GM21717 (cell line): Measurements from ENCODE around the gene ARNT2.

Experiments used
- ATAC-seq: cut with Tn5 transposase; IDR thresholded peaks from one replicate; pipeline ENCODE4 v1.9.1; 2021; ENCODE audit warnings: mild to moderate bottlenecking, moderate library complexity; ENCODE audit not compliant: unreplicated experiment

Gene ARNT2

DNA sequence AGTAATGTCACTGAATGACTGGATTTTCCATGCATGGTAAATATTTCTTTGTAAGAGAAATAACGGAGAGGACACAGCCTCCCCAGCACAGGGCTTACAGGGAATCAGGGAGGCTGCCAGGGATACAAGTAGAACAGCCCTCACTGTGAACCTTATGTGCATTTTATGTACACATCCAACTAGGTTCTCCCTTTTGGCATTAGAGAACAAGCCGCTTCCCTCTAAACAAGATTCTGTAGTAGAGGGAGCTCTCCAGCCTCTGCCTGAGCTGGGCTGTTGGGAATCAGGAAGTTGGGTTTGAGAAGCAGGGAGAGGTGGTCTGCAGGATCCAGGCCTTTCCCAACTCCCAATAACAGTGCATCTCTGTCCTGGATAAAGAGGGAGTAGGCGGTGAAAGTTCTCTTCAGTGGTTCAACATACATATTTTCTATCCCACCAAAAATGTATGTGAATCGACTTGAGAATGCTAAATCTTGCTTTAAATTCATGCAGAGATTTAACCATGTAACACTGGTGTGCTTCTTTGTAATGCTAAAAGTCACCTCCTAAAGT lies 83.7 kb downstream of the ARNT2 start:
- no peak for ATAC-seq

DNA sequence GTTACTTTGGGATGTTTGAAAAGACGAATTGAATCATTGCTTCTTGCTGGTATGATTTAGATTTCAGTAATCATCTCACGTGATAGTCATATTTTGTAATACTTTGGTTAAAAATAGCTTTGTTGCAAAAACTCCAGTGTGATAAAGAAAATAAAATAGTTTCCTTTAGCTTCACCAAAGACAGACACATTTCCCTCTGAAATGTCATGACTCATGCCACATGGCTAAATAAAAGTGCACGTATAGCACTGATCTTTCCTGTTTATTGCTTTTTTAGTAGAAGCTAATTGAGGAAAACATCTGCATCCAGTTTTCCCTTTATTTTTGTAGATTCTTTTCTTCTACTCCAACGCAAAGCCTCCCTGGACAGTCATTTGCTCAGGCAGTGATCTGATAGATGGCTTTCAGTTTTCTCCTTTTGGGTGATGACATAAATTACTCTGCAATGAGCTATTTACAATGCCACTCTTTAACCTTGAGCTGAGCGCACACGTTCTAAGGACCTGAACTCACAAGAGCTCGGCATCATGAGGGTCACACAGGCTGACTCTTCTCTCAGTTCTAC lies 84.9 kb downstream of the ARNT2 start:
- ATAC-seq = no peak

DNA sequence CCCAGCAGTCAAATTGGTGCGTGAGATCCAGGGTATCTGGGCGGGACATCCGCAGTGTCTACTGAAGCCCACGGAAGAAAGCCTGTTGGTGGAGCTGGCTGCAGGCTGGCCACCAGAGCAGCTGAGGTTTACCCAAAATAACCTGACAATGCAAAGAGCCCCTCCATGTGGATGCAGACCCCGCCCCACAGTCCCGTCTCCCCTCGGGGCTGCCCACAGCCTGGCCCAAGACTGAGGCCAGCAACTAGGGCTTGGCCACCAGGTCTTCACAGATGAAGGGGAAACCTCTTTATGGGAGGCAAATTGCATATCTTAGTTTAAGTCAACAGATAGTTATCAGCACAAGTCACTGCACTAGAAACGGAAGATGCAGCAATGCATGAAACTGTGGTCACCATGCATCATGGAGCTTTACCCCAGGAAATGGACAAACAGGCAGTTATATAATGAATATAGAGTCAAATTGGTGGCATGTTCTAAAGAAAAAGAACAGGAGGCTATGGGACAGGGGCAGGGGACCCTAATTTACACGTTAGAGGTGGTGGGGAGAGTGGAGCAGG lies 86.3 kb downstream of the ARNT2 start:
- no peak for ATAC-seq

DNA sequence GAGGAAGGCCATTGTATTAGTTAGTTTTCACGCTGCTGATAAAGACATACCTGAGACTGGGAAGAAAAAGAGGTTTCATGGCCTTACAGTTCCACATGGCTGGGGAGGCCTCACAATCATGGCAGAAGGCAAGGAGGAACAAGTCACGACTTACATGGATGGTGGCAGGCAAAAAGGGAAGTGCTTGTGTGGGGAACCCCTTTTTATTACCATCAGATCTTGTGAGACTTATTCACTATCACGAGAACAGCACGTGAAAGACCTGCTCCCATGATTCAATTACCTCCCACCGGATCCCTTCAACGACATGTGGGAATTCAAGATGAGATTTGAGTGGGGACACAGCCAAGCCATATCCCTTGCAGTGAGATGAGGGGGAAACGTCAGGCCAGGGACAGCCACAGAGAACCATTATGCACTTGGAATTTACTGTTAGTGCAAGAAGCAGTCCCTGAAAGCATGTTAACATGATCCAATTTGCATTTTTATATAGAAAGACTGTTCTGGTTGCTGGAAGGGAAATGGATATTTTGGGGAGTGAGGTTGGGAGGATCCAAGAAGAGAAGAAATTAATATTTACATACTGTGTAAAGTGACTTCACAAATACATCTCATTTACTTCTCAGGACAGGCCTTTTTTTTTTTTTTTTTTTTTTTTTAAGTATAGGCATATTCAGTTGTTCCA lies 87.1 kb downstream of the ARNT2 start:
- ATAC-seq = no peak

DNA sequence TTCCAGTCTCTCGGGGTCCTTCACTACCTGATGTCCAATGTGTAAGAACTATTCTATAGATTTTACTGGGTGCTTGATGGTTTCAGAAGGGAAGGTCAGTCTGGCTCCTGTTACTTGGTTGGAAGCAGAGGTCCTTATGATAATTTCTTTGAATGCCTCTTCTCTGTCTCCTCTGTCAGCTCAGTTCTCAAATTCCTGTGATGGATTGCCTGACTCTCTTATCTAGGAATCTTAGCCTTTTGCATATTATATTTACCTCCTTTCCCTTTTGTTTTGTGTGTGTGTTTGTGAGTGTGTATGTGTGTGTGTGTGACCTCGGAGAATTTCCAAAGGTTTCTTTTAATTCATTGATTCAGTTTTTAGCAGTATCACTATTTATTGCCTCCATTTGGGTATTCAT lies 88.2 kb downstream of the ARNT2 start:
- no peak for ATAC-seq

DNA sequence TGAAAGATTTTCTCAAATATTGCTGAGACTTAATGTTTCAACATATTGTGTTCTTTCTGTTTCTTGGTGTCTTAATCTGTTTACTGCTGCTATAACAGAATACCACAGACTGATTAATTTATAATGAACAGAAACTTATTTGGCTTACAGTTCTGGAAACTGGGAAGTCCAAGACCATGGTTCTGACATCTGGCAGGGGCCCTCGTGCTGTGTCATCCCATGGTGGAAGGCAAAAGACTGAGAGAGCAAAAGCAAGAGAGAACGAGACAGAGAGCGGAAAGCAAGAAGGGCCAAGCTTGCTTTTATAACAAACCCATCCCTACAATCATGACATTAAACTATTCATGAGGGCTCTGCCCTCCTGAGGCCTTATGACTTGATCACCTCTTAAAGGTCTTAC lies 88.7 kb downstream of the ARNT2 start:
- no peak for ATAC-seq

DNA sequence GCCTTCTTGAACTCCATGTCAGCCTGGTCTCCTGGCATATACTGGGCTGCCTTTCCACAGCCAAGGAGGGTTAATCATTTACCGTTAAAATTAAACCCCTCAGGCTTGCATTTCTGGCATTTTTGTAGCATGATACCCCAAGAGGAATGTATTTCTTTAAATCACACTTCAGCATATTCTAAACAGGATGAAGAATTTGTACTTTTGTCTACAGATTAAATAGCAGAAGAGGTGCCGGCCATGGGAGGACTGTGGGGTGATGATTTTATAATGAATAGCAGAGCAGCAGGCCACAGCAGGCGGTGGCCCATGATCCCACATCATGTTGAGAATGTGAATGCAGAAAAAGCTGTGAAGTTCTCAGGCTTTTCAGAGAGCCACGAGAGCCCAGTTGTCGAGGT lies 90.2 kb downstream of the ARNT2 start:
- ATAC-seq = no peak

DNA sequence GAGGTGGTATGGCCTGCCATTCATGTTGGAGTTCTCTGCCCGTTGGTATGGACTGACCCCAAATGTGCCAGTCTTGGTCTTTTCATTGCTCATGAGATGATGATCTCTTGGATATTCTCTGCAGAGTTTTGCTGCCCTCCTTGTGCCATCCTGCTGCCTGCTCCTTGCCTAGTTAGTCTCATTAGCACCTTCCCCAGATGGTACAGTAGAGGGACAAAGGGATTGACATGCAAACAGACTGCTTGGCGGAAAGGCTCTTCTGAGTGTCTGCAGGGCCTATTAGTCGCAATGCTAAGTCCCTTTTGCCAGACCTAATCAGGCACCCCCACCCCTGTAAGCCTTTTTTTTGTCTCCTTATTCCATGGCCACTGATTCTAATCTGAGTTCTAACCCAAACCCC lies 90.6 kb downstream of the ARNT2 start:
- no peak for ATAC-seq

DNA sequence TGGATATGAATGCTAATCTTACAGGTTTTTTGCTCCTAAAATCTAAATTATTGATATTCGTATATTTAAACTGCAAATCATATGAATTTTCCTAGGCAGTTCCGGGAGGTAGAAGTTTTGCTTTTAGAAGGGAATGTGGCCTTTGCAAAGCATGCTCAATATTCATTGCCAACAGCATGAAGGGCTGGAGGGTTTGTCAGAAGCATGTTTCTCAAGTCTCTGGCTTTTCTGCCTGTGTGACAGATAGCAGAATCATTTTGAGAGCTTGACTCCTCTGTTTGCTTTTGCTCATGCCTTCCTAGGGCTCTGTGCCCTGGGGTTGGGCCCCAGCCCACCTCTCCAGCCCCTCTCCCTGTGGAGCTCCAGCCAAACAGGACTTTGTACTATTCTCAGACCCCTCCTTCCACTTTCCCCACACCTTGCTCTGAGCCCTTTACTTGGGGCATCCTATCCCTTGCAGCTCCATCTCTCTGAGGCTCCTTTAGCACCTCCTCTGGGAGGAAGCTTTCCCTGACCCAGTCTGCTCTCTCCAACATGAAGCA lies 91.3 kb downstream of the ARNT2 start:
- ATAC-seq = no peak

DNA sequence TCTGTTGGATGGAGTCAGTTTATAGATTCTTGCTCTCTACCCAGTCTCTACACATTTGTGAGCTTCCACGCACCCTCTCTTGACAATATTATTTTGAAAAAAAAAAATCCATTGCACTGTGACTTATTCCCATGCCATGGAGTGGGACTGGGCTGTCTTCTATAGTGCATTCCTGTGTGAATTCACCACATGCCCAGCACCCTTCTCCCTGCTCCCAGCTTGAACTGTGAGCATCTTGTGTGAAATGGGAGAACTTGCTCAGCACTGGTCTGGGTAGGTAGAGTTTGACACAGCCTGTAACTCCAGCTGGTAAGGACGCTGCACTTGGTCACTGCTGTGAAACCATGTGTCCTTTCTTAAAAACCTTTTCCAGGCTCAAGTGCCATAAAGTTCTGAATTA lies 91.9 kb downstream of the ARNT2 start:
- ATAC-seq = no peak

DNA sequence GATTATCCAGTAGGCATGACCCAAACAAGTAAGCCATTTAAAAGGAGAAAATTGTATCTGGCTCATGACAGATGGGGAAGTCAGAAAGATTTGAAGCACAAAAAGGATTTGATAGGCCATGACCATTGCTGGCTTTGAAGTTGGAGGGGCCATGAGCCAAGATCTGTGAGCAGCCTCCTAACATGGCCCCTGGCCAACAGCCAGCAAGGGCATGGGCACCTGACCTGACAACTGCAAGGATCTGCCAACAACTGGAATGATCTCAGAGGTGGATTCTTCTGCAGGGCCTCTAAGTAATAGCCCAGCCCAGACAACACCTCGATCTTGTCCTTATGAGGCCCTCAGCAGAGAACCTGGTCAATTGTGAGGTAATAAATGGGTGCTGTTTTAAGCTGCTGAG lies 93.0 kb downstream of the ARNT2 start:
- no peak for ATAC-seq

DNA sequence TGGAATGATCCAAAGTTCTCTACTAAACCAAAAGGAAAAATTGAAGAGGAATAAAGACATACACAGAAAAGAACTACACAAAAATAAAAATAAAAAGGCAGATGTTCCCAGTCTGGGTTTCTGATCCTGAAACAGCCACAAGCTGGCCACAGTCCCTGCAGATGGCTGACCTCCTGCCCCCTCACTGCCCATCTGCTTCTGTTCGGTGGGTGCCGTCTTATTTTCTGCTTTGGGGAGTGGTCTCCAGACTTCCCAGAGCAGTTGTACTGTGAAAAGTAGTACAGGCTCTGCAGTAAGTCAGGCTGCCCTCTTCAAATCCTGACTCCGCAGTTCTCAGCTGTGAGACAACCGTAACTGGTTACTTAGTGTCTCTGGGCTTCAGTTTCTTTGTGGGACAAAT lies 94.5 kb downstream of the ARNT2 start:
- ATAC-seq = no peak

DNA sequence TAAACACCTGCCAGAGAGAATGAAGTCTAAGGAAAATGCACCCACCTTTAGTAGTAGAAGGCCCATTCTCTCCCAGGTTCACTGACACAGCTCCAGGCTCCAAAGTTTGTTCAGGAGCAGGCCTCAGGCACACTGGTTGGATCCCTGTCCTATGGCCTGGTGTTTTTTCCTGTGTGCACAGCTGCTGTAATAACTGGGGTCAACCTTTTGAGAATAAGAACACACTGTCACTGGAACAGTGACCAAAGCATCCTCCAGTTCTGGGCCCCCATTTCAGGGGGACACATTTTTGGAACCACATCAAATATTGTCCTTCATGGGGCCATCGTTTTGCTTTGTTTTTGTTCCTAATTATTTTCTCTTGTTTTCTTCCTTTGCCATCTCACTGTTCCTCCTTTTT lies 95.8 kb downstream of the ARNT2 start:
- no peak for ATAC-seq

DNA sequence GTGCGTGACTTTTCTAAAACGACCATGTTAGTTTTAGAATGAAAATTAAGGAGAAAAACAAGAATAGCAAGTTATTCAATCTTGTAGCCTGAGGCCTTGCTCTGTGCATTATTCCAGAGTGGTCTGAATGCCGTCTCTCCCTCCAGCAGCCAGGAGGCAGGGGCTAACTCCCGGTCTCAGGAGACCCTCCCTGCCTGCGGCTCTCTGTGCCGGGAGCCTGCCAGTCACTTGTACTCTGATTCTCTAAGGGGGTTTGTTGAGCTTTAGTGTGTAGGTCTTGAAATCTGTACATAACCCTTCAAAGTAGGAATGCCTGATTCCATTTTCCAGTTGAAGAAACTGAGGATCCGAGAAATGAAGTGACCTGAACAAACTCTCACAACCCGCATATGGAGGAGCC lies 97.3 kb downstream of the ARNT2 start:
- no peak for ATAC-seq

DNA sequence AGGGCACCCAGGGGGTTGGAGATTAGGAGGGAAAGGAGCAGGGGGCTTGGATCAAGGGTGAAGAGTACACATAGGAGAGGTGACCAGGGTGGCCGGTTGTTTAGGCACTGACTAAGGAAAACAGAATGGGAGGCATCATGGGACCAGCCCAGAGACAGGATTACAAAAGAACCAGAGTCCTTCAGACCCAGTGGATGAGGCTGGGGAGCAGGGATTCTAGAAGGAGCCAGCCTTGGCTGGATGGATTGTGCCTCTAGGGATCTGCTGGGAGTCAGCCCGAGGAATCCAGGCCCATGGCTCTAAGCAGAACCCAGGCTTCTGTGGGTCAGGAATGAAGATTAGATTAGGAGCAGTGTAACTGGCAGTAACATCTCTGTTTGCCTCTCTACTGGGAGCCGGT lies 98.6 kb downstream of the ARNT2 start:
- no peak for ATAC-seq

DNA sequence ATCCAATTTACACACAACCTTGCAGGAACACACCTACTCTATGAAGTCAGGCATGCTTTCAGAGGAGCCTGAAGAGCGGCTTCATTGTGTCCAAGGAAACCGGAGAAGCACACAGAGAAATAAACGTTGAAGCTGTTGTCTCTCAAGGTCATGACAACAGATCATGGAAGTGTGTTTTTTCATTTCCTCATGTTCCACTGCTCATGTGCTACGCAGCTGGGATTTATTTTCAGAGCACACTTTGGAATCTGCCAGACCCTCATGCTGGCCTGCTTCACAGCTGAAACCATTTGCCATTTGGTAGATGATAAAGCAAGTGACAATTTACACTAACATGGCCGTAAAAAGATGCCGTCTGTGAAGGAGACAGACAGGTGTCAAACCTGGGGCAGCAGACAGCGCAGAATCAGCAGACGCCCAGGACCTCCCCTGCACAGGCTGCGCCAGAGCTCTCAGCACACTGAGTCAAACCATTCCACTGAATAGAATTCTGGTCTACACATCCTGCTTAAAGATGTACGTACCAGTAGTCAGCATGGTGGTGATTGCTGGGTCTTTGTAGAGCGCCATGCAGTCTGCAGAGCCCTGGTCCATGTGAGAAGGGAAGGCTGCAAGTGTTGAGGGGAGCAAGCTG lies 99.3 kb downstream of the ARNT2 start:
- ATAC-seq = no peak

DNA sequence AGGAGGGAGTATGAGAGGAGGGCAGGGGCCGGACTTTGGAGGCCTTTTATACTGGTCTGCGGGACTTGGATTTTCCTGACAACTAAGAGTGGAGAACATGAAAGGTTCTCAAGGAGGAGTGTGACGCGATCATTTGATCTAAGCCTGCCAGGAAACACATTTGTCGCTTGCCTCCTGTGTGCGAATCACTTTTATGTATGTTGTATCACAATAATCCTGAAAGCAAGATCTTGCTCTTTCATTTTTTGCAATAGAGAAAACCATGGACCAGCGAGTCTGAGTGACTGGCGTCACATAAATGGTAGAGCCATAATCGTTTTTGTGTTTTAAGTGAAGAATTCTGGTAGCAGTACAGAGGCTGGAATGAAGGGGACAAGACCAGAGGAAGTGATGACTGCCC lies 100.7 kb downstream of the ARNT2 start:
- no peak for ATAC-seq

DNA sequence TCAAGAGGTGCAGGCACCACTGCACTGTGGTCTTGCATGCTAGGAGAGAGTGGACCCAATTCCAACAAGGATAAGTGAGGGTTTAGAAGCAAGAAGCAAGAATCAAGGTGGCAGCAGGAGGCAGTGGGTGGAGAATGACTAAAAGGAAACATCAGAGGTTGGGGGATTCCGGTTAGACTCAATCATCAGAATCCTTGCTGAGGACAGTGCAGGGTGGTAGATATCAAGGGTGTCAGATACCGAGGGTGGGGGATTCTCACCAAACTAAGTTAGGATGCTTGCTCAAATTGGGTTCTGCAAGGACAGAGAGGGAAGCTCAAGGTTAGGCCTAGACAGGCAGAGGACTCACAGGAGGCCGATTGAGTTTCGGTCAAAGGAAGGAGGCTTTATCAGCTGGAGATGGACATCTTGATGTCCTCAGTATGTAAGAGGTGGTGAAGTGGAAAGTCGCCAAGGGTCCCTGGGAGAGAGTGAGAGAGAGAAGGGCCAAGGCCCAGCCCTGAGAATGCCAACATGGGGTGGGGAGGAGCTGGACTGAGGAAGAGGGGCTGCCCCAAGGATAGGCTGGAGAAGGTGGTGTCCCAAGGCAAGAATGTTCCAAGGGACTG lies 102.2 kb downstream of the ARNT2 start:
- ATAC-seq = no peak

DNA sequence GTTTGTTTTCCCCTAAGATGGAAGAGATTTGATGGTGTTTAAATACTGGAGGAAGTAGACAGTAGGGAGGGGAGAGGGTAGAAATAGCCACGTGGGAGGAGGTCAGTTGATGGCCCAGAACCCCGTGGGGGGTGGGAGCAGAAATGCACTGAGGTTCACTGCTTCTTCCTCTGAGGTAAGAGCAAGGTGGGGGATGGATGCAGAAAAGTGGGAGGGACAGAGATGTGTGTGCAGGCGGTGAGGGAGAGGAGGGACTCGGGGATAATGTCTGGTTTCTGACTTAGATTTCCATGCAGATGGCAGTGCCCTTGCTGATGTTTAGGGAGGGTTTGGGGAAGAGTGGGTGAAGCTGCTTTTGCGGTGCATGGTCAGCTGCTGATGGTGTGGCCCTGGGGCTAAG lies 102.9 kb downstream of the ARNT2 start:
- ATAC-seq = no peak

DNA sequence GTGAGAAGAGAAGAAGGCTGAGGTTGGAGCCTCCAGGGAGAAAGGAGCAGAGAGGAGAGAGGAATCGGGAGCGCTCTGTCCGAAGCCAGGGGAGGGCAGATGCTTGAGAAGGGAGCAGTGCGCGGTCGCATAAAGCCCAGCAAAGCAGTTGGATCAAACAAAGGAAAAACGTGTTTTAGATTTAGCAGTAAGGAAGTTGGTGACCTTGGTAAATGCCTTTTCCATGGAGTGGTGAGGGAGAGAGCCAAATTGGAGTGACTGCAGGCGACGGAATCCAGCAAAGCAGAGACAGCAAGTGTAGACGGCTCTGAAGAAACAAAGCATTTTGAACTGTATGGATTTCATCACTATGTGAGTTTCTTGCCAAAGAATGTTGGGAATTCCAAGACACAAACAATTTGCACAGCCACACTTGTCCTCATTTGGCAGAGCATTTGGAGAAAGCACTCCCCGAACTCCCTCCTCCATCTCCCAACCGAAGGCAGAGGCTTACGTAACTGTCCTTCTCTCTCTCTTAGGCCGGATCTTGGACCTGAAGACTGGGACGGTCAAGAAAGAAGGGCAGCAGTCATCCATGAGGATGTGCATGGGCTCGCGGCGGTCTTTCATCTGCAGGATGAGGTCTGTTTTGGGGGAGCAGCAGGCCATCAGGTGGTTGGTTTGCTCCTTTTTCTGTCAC lies 103.6 kb downstream of the ARNT2 start:
- no peak for ATAC-seq

DNA sequence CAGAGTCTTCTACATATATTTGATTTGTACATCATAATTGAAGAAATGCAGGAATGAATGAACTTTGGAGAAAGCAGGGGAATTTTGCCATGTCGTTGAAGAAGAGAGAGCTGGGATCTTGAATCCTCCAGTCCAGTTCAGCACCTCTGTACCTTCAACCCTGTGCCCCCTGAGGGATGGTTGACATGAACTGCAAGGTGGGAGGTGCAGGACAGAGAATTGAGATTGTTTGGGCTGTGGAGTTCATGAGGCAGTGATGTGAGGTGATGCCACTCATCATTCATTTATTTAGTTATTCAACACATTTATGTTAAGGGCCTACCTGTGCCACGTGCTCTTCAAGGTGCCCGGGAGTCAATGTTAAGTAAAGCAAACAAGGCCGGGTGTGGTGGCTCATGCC lies 104.6 kb downstream of the ARNT2 start:
- no peak for ATAC-seq
